IMR-90 (cell line): ENCODE measurements around the gene ISG20L2. TPM values are rescaled to one million over a fixed set of nuclear protein-coding genes. Genes with fewer than 3 reads are reported as not detected.

ENCODE experiments used
- polyA plus RNA-seq, 3 experiments: library from polyadenylated mRNA; depleted of rRNA; stranded (reverse); fragments of >200 nt; gene quantifications; 2 replicates each; pipeline ENCODE4 v1.2.3, GENCODE V29; 2012; ENCODE audit warnings: low replicate concordance in 1 of 3
- total RNA-seq: library from RNA; depleted of rRNA; stranded (reverse); fragments of >200 nt; gene quantifications from 2 replicates; pipeline ENCODE4 v1.2.3, GENCODE V29; 2012
- TF ChIP-seq, protein P1 (sequence below): fragments of 150-350 bp; IDR thresholded peaks from 2 replicates; pipeline ENCODE4 v1.6.1; 2017; ENCODE audit warnings: mild to moderate bottlenecking, antibody characterized with exemption, low read length, low read depth

Gene ISG20L2
- total and polyA plus RNA-seq, 2 of the 4 experiments (the other 2 are of a cell fraction): 17.0 to 27.3 TPM

DNA sequence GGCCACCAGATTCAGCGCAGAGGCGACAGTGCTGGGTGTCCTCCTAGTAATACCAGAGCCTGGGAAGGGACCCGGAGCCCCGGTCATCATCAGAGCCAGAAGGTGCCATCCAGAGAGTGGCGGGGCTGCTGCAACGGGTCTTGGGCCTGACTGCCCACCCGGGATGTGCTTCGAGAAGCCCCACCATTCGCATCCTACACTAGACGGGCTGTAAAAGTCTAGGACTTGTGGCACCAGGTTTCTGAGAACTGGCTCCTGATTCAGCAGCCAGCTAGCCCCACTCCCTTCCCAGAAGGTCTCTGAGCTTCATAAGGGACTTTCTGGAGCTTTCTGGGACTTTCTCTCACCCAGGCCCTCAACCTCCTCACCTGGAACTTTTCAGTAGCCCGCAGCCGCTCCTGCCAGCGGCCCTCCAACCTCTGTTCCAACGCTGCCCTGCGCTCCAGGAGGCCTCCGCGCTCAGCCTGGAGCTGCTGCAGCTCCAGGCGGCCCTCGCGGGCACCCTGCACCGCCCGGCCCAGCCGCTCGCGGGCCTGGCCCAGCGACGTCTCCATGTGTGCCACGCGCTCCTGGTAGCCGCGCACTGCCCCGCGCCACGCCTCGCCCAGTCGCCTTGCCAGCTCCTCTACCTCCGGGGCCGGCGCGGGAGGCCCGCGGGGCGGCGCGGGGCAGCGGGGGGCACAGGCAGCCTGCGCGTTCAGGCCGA is 52.3 kb downstream of the ISG20L2 start (continued):
- TF ChIP-seq, protein P1, sequence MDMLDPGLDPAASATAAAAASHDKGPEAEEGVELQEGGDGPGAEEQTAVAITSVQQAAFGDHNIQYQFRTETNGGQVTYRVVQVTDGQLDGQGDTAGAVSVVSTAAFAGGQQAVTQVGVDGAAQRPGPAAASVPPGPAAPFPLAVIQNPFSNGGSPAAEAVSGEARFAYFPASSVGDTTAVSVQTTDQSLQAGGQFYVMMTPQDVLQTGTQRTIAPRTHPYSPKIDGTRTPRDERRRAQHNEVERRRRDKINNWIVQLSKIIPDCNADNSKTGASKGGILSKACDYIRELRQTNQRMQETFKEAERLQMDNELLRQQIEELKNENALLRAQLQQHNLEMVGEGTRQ: no peak
